ENCODE data around the gene PRR14L.
"Not testable (repeated sequence)": the region's sequence is repeated elsewhere in the genome, so short reads cannot be mapped to it uniquely, and the experiment has no call there.

Gene PRR14L

DNA sequence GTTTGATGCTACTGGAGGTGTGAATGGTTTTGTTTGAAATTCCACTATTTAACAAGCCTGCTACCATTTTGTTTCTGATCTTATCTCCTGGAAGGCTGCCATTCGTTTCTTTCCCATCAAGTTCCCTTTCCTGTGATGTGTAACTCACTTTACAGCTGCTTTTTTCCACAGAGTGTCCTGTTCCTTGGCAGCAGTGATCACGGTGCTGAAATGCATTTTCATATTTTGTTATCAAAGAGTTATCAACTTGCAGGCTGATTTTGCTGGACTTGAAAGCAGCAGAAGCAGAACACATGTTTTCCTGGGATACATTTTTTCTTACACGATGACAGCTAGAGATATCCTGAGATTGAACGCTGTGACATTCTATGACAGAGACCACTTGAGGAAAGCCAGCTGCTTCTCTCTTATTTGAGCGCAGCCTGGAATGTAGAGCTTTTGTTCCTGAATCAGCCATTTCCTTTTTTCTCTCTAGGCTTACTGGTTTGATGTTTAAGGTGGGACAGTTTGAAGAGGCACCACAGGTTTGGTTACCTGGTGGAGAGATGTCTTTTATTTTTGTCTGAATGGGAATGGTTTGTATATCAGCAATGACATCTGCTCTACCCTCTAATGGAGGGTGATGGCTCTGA lies 34.7 kb downstream of the PRR14L start:
- no peaks in the 10 kb centered on the region for H3K79me2 ChIP-seq (ENCODE audit: insufficient read depth, low read length)
- no peak overlapping the region for H3K4me2 ChIP-seq (ENCODE audit: low read depth, low read length, poor library complexity, severe bottlenecking)
- H3K9me3 ChIP-seq (ENCODE audit: insufficient read depth, low read depth, low read length), result no peaks in the 10 kb centered on the region
- H3K4me3 ChIP-seq (ENCODE audit: low read length, poor library complexity, severe bottlenecking), result no peak overlapping the region
- no peaks in the 10 kb centered on the region for H3K27me3 ChIP-seq (ENCODE audit: insufficient read depth, low read length, poor library complexity, severe bottlenecking)
- H3K4me1 ChIP-seq (ENCODE audit: insufficient read depth, low read length, poor library complexity, severe bottlenecking), result no peaks in the 10 kb centered on the region
- peaks cover 74% of the 10 kb centered on the region for H3K36me3 ChIP-seq (ENCODE audit: insufficient read depth, low read length)
- H3F3A ChIP-seq (ENCODE audit: low read depth), result no peaks in the 10 kb centered on the region
- no peaks in the 10 kb centered on the region for H3K9me2 ChIP-seq (replicated peaks; ENCODE audit: low read depth, low read length)
- no peak for TF ChIP-seq EZH2phosphoT487 (IDR thresholded peaks at IDR 0.05; ENCODE audit: borderline replicate concordance)
- TF ChIP-seq, protein P1, sequence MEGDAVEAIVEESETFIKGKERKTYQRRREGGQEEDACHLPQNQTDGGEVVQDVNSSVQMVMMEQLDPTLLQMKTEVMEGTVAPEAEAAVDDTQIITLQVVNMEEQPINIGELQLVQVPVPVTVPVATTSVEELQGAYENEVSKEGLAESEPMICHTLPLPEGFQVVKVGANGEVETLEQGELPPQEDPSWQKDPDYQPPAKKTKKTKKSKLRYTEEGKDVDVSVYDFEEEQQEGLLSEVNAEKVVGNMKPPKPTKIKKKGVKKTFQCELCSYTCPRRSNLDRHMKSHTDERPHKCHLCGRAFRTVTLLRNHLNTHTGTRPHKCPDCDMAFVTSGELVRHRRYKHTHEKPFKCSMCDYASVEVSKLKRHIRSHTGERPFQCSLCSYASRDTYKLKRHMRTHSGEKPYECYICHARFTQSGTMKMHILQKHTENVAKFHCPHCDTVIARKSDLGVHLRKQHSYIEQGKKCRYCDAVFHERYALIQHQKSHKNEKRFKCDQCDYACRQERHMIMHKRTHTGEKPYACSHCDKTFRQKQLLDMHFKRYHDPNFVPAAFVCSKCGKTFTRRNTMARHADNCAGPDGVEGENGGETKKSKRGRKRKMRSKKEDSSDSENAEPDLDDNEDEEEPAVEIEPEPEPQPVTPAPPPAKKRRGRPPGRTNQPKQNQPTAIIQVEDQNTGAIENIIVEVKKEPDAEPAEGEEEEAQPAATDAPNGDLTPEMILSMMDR (conservative IDR thresholded peaks at IDR 0.05; ENCODE audit: low read length), result no peak
- H4K20me1 ChIP-seq (ENCODE audit: insufficient read depth, low read length, poor library complexity, severe bottlenecking), result no peaks in the 10 kb centered on the region
- H2AFZ ChIP-seq (ENCODE audit: low read length), result no peak overlapping the region
- H3K9ac ChIP-seq (ENCODE audit: low read depth, low read length, poor library complexity, severe bottlenecking), result no peak overlapping the region

DNA sequence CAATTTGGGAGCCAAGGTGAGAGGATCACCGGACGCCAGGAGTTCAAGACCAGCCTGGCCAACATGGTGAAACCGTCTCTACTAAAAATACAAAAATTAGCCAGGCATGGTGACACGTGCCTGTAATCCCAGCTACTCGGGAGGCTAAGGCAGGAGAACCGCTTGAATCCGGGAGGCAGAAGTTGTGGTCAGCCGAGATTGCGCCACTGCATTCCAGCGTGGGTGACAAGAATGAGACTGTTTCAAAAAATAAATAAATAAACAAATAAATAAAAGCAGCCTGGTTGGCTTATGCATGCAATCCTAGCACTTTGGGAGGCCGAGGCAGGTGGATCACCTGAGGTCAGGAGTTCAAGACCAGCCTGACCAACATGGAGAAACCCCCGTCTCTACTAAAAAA lies 38.7 kb downstream of the PRR14L start:
- H3K4me2 ChIP-seq (ENCODE audit: low read depth, low read length, poor library complexity, severe bottlenecking); H3K27me3 ChIP-seq (ENCODE audit: insufficient read depth, low read length, poor library complexity, severe bottlenecking); H3K9ac ChIP-seq (ENCODE audit: low read depth, low read length, poor library complexity, severe bottlenecking); H3K9me3 ChIP-seq (ENCODE audit: insufficient read depth, low read depth, low read length); H3F3A ChIP-seq (ENCODE audit: low read depth); H2AFZ ChIP-seq (ENCODE audit: low read length); H4K20me1 ChIP-seq (ENCODE audit: insufficient read depth, low read length, poor library complexity, severe bottlenecking); H3K4me1 ChIP-seq (ENCODE audit: insufficient read depth, low read length, poor library complexity, severe bottlenecking); H3K9me2 ChIP-seq (replicated peaks; ENCODE audit: low read depth, low read length); H3K79me2 ChIP-seq (ENCODE audit: insufficient read depth, low read length); H3K4me3 ChIP-seq (ENCODE audit: low read length, poor library complexity, severe bottlenecking): not testable (repeated sequence)
- peaks cover 52% of the 10 kb centered on the region for H3K36me3 ChIP-seq (ENCODE audit: insufficient read depth, low read length)

DNA sequence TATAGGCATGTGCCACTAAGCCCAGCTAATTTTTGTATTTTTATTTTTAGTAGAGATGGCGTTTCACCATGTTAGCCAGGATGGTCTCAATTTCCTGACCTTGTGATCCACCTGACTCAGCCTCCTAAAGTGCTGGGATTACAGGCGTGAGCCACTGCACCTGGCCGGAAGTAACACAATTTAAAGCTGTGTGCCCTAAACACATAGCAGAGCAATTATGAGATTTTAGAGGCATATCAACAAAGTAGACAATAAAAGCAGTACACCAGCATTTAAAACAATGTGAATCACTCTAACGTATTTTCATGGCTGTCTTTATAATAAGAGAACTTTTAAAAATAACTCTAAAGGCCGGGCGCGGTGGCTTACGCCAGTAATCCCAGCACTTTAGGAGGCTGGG lies 42.4 kb downstream of the PRR14L start:
- TF ChIP-seq, protein P1 (conservative IDR thresholded peaks at IDR 0.05; ENCODE audit: low read length), result no peak
- no peak for TF ChIP-seq EZH2phosphoT487 (IDR thresholded peaks at IDR 0.05; ENCODE audit: borderline replicate concordance)

GRCh38 chr22:31695423-31695822 lies 54.5 kb downstream of the PRR14L start:
- peaks cover 18% of the 10 kb centered on the region for H3K4me1 ChIP-seq (ENCODE audit: insufficient read depth, low read length, poor library complexity, severe bottlenecking)
- TF ChIP-seq EZH2phosphoT487 (IDR thresholded peaks at IDR 0.05; ENCODE audit: borderline replicate concordance), result no peak
- TF ChIP-seq, protein P1 (conservative IDR thresholded peaks at IDR 0.05; ENCODE audit: low read length), result no peak
- H3K79me2 ChIP-seq (ENCODE audit: insufficient read depth, low read length), result no peaks in the 10 kb centered on the region
- H3K9me2 ChIP-seq (replicated peaks; ENCODE audit: low read depth, low read length), result no peaks in the 10 kb centered on the region
- no peak overlapping the region for H2AFZ ChIP-seq (ENCODE audit: low read length)
- H3K9ac ChIP-seq (ENCODE audit: low read depth, low read length, poor library complexity, severe bottlenecking), result no peak overlapping the region
- H3K36me3 ChIP-seq (ENCODE audit: insufficient read depth, low read length), result peaks cover 49% of the 10 kb centered on the region; the same call in 1 of the 2 replicates
- no peaks in the 10 kb centered on the region for H3K27me3 ChIP-seq (ENCODE audit: insufficient read depth, low read length, poor library complexity, severe bottlenecking)
- no peak overlapping the region for H3K4me3 ChIP-seq (ENCODE audit: low read length, poor library complexity, severe bottlenecking)
- H3K4me2 ChIP-seq (ENCODE audit: low read depth, low read length, poor library complexity, severe bottlenecking), result peak overlapping the region; percentile 38
- peaks cover 5% of the 10 kb centered on the region for H4K20me1 ChIP-seq (ENCODE audit: insufficient read depth, low read length, poor library complexity, severe bottlenecking)
- no peaks in the 10 kb centered on the region for H3K9me3 ChIP-seq (ENCODE audit: insufficient read depth, low read depth, low read length)
- peaks cover 10% of the 10 kb centered on the region; the same call in 1 of the 2 replicates for H3F3A ChIP-seq (ENCODE audit: low read depth)

More for the DNA sequence above, 42.4 kb downstream of the PRR14L start:
- H3K4me3 ChIP-seq (ENCODE audit: low read length, poor library complexity, severe bottlenecking), result no peak overlapping the region
- H4K20me1 ChIP-seq (ENCODE audit: insufficient read depth, low read length, poor library complexity, severe bottlenecking), result no peaks in the 10 kb centered on the region
- no peaks in the 10 kb centered on the region for H3F3A ChIP-seq (ENCODE audit: low read depth)
- no peaks in the 10 kb centered on the region for H3K27me3 ChIP-seq (ENCODE audit: insufficient read depth, low read length, poor library complexity, severe bottlenecking)
- H3K9ac ChIP-seq (ENCODE audit: low read depth, low read length, poor library complexity, severe bottlenecking), result no peak overlapping the region
- no peak overlapping the region for H2AFZ ChIP-seq (ENCODE audit: low read length)
- peaks cover 35% of the 10 kb centered on the region; the same call in 1 of the 2 replicates for H3K36me3 ChIP-seq (ENCODE audit: insufficient read depth, low read length)
- no peak overlapping the region for H3K4me2 ChIP-seq (ENCODE audit: low read depth, low read length, poor library complexity, severe bottlenecking)
- no peaks in the 10 kb centered on the region for H3K79me2 ChIP-seq (ENCODE audit: insufficient read depth, low read length)
- no peaks in the 10 kb centered on the region for H3K9me3 ChIP-seq (ENCODE audit: insufficient read depth, low read depth, low read length)
- no peaks in the 10 kb centered on the region for H3K4me1 ChIP-seq (ENCODE audit: insufficient read depth, low read length, poor library complexity, severe bottlenecking)
- H3K9me2 ChIP-seq (replicated peaks; ENCODE audit: low read depth, low read length), result no peaks in the 10 kb centered on the region

DNA sequence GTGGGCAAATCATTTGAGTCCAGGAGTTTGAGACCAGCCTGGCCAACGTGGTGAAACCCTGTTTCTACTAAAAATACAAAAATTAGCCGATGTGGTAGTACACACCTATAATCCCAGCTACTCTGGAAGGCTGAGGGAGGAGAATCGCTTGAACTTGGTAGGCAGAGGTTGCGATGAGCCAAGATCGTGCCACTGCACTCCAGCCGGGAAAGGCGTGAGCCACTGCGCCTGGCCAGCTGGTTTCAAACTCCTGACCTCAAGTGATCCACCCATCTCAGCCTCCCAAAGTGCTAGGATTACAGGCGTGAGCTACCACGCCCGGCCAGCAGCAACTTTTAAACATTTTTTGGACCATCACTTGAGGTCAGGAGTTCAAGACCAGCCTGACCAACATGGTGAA lies 55.9 kb downstream of the PRR14L start:
- not testable (repeated sequence) for H3K9ac ChIP-seq (ENCODE audit: low read depth, low read length, poor library complexity, severe bottlenecking); H4K20me1 ChIP-seq (ENCODE audit: insufficient read depth, low read length, poor library complexity, severe bottlenecking); H3K9me2 ChIP-seq (replicated peaks; ENCODE audit: low read depth, low read length); H3K27me3 ChIP-seq (ENCODE audit: insufficient read depth, low read length, poor library complexity, severe bottlenecking); H3K9me3 ChIP-seq (ENCODE audit: insufficient read depth, low read depth, low read length); H3K4me3 ChIP-seq (ENCODE audit: low read length, poor library complexity, severe bottlenecking); H2AFZ ChIP-seq (ENCODE audit: low read length); H3K79me2 ChIP-seq (ENCODE audit: insufficient read depth, low read length); H3K4me2 ChIP-seq (ENCODE audit: low read depth, low read length, poor library complexity, severe bottlenecking)
- Histone ChIP-seq H3F3A (ENCODE audit: low read depth) (peaks cover 10% of the 10 kb centered on the region; the same call in 1 of the 2 replicates), H3K36me3 (ENCODE audit: insufficient read depth, low read length) (peaks cover 38% of the 10 kb centered on the region; the same call in 1 of the 2 replicates), H3K4me1 (ENCODE audit: insufficient read depth, low read length, poor library complexity, severe bottlenecking) (peaks cover 18% of the 10 kb centered on the region)

Data from Loucy (cell line).